Fibroblast of skin of right quadriceps (primary cell): ENCODE data around the gene CTXN1.
"Not testable (repeated sequence)": the region's sequence is repeated elsewhere in the genome, so short reads cannot be mapped to it uniquely, and the experiment has no call there.

ENCODE experiments used
- DNase-seq: peaks from one replicate; pipeline ENCODE4 v3.0.0-alpha.2; 2013

CTXN1 gene

GRCh38 chr19:7926021-7926726 is at the start of gene CTXN1:
CTXN1 (minus strand) TSS chr19:7926135; CDS start chr19:7925538, 597 bp downstream.
- peak; percentile 55 for DNase-seq

GRCh38 chr19:7975037-7975436 is 49.1 kb upstream of the CTXN1 start:
- DNase-seq: no peak

GRCh38 chr19:7973883-7974282 is 47.9 kb upstream of the CTXN1 start:
- no peak for DNase-seq

- no peak for DNase-seq
These were observed 45.9 kb upstream of the CTXN1 start for GRCh38 chr19:7971553-7972520.

GRCh38 chr19:7970716-7971448 is 44.9 kb upstream of the CTXN1 start:
- DNase-seq: peak; percentile 26

- DNase-seq: no peak
These were observed 43.6 kb upstream of the CTXN1 start for GRCh38 chr19:7969555-7969939.

- no peak for DNase-seq
These were observed 43.0 kb upstream of the CTXN1 start for GRCh38 chr19:7968796-7969554.

GRCh38 chr19:7968008-7968795 is 42.3 kb upstream of the CTXN1 start:
- DNase-seq: no peak

- no peak for DNase-seq
These were observed 40.2 kb upstream of the CTXN1 start for GRCh38 chr19:7965921-7966665.

GRCh38 chr19:7965259-7965841 is 39.4 kb upstream of the CTXN1 start:
- no peak for DNase-seq

GRCh38 chr19:7963566-7963965 is 37.6 kb upstream of the CTXN1 start:
- no peak for DNase-seq

- DNase-seq: no peak
These were observed 36.8 kb upstream of the CTXN1 start for GRCh38 chr19:7962644-7963268.

- no peak for DNase-seq
These were observed 36.1 kb upstream of the CTXN1 start for GRCh38 chr19:7961920-7962626.

GRCh38 chr19:7961082-7961481 is 35.1 kb upstream of the CTXN1 start:
- DNase-seq: not testable (repeated sequence)

- no peak for DNase-seq
These were observed 33.3 kb upstream of the CTXN1 start for GRCh38 chr19:7959211-7959610.

- DNase-seq: no peak
These were observed 29.8 kb upstream of the CTXN1 start for GRCh38 chr19:7955696-7956095.

- no peak for DNase-seq
These were observed 27.6 kb upstream of the CTXN1 start for GRCh38 chr19:7953576-7953975.

GRCh38 chr19:7953060-7953459 is 27.1 kb upstream of the CTXN1 start:
- DNase-seq: peak; percentile 38

GRCh38 chr19:7947939-7948338 is 22.0 kb upstream of the CTXN1 start:
- no peak for DNase-seq
